Nephron (organoid): Measurements from ENCODE around the gene LGALS9B.
"Not testable (repeated sequence)": the region's sequence is repeated elsewhere in the genome, so short reads cannot be mapped to it uniquely, and the experiment has no call there.

ENCODE experiments used
- H3K27ac Mint-ChIP-seq, 3 experiments: 2 replicates each; pipeline ENCODE4 v1.8.0; 2020; ENCODE audit warnings: mixed read lengths in 3 of 3, mild to moderate bottlenecking in 2 of 3, moderate library complexity in 1 of 3
- H3K27me3 Mint-ChIP-seq: 2 replicates; pipeline ENCODE4 v1.8.0; 2021; ENCODE audit warnings: low read depth, mild to moderate bottlenecking, moderate library complexity, mixed read lengths
- H3K36me3 Mint-ChIP-seq: 2 replicates; pipeline ENCODE4 v1.8.0; 2020; ENCODE audit warnings: low read depth, mixed read lengths
- H3K4me1 Mint-ChIP-seq: 2 replicates; pipeline ENCODE4 v1.8.0; 2020; ENCODE audit warnings: mixed read lengths
- H3K4me3 Mint-ChIP-seq, 3 experiments: 2 replicates each; pipeline ENCODE4 v1.8.0; 2020; ENCODE audit warnings: mild to moderate bottlenecking in 3 of 3, mixed read lengths in 3 of 3, moderate library complexity in 2 of 3
- H3K9me3 Mint-ChIP-seq: 2 replicates; pipeline ENCODE4 v1.8.0; 2020; ENCODE audit warnings: mixed read lengths
- TF ChIP-seq, protein P1 (sequence below), 3 experiments: fragments of 200-600 bp; sonication (generic); IDR thresholded peaks; one replicate each; pipeline ENCODE4 v1.5.0; 2021; ENCODE audit warnings: antibody characterized with exemption in 3 of 3; ENCODE audit not compliant: unreplicated experiment in 3 of 3

LGALS9B gene

DNA sequence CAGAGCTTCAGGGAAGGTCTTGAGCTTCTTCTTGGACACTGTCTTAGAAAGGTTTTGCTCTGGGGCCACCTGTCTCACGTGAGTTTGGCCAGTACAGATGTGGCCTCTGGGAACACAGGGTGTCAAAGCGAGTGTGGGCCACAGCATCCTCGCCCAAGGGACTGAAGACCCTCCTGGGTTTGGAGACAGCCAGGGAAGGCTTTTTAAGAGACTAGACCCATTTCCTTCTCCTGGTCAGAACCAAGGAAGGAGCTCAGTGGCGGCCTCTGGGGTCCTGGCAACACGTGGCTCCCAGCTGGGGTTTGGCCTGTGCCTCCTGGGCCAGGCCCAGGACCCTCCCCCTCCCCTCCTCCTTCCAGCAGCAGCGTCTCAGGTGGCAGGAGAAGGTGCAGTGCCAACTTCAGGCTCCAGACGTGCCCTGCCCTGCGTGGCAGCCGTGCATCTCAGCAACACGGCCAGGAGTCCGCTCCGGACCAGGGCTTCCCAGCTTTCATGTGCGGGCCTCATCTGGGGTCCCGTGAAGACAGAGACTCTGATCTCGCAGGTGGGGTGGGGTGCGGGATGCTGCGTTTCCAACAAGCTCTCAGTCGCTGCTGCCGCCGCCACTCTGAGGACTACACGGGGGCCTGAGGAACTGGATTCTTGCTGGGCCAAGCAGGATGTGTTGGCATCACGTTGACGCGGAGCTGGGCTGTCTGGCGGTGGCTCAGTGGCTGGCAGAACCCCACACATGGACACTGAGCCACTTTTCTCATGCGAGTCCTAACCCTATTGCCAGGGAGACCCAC lies 19.6 kb downstream of the LGALS9B start:
- H3K4me3 Mint-ChIP-seq, H3K27me3 Mint-ChIP-seq, H3K9me3 Mint-ChIP-seq, H3K36me3 Mint-ChIP-seq, H3K4me1 Mint-ChIP-seq, H3K27ac Mint-ChIP-seq: not testable (repeated sequence)

GRCh38 chr17:20446895-20447294 lies 20.4 kb downstream of the LGALS9B start:
- not testable (repeated sequence) for H3K4me1 Mint-ChIP-seq, H3K9me3 Mint-ChIP-seq, H3K27ac Mint-ChIP-seq, H3K27me3 Mint-ChIP-seq, H3K36me3 Mint-ChIP-seq, H3K4me3 Mint-ChIP-seq
- TF ChIP-seq, protein P1, sequence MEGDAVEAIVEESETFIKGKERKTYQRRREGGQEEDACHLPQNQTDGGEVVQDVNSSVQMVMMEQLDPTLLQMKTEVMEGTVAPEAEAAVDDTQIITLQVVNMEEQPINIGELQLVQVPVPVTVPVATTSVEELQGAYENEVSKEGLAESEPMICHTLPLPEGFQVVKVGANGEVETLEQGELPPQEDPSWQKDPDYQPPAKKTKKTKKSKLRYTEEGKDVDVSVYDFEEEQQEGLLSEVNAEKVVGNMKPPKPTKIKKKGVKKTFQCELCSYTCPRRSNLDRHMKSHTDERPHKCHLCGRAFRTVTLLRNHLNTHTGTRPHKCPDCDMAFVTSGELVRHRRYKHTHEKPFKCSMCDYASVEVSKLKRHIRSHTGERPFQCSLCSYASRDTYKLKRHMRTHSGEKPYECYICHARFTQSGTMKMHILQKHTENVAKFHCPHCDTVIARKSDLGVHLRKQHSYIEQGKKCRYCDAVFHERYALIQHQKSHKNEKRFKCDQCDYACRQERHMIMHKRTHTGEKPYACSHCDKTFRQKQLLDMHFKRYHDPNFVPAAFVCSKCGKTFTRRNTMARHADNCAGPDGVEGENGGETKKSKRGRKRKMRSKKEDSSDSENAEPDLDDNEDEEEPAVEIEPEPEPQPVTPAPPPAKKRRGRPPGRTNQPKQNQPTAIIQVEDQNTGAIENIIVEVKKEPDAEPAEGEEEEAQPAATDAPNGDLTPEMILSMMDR (IDR thresholded peaks at IDR 0.05; ENCODE audit: unreplicated experiment in 3 of 3), result peak; percentile 32 to 45 (median 33)

DNA sequence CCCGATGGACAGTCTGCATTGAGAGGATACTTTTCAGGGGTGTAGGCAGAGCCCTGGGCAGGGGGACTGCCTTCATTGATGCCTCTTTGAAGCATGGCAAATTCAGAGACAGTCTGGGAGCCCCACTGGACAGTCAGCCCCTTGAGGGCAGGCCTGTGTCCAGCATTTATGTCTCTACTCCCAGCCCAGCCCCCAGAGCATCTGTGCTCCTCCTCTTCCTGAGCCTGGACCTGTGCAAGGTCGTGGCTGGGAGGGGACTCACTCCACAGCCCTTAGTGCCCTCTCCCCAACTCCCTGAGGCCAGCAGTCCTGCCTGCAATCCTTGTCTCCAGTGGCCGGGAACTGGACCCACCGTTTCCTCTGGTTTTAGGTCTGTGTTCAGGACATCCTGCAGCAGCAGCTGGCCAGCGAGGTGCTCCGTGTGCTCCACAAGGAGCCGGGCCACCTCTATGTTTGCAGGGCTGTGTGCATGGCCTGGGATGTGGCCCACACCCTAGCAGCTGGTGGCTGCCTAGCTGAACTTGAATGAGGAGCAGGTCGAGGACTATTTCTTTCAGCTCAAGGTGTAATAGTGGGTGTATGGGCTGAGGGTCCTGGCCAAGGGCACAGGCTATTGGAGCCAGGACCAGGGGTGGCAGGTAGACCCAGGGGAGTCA lies 22.6 kb downstream of the LGALS9B start:
- not testable (repeated sequence) for H3K27ac Mint-ChIP-seq, H3K9me3 Mint-ChIP-seq, H3K4me1 Mint-ChIP-seq, H3K4me3 Mint-ChIP-seq, H3K36me3 Mint-ChIP-seq, H3K27me3 Mint-ChIP-seq

GRCh38 chr17:20444173-20444572 lies 23.2 kb downstream of the LGALS9B start:
- H3K9me3 Mint-ChIP-seq, H3K36me3 Mint-ChIP-seq, H3K4me3 Mint-ChIP-seq, H3K27me3 Mint-ChIP-seq, H3K27ac Mint-ChIP-seq, H3K4me1 Mint-ChIP-seq: not testable (repeated sequence)

DNA sequence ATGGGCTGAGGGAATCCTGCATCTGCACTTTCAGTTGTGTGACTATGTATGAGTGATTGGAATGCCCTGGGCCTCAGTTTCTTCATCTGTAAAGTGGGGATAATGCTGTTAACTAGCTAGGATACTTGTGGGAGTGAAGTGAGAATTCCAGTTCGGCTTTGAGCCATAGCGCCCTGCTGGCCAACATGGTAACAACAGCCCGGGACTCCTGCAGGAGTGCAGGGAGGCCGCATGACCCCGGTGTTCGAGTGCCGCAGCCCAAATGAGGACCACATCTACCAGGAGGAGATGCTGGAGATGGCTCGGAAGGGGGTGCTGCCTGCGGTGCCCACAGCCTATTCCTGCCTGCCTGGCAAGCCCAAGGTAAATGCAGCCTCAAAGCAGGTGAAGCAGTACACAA lies 23.7 kb downstream of the LGALS9B start:
- H3K27ac Mint-ChIP-seq, H3K27me3 Mint-ChIP-seq, H3K9me3 Mint-ChIP-seq, H3K4me1 Mint-ChIP-seq, H3K36me3 Mint-ChIP-seq, H3K4me3 Mint-ChIP-seq: not testable (repeated sequence)

DNA sequence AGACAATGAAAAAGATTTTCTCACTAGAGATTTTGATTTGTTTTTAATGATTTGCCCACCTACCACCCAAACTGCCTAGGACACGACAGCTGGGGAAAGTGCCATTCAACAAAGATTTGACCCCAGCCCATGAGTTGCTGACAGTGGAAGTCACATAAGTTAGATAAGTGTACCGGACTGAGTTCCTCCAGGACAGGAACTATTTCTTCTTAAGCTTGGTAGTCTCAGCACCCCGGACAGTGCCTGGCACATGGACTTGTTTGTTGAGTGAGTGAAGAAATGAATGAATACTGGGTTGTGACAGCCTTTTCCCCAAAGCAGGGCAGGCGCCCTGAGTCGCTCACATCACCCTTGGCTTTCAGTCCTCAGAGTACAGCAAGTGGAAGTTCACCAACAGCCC lies 26.7 kb downstream of the LGALS9B start:
- not testable (repeated sequence) for H3K36me3 Mint-ChIP-seq, H3K9me3 Mint-ChIP-seq, H3K27ac Mint-ChIP-seq, H3K4me3 Mint-ChIP-seq, H3K4me1 Mint-ChIP-seq, H3K27me3 Mint-ChIP-seq

GRCh38 chr17:20435166-20435565 lies 32.2 kb downstream of the LGALS9B start:
- H3K4me3 Mint-ChIP-seq, result not testable (repeated sequence)

GRCh38 chr17:20433382-20433781 lies 34.0 kb downstream of the LGALS9B start:
- not testable (repeated sequence) for H3K4me1 Mint-ChIP-seq, H3K27ac Mint-ChIP-seq, H3K36me3 Mint-ChIP-seq, H3K27me3 Mint-ChIP-seq, H3K4me3 Mint-ChIP-seq, H3K9me3 Mint-ChIP-seq

More at GRCh38 chr17:20435166-20435565, 32.2 kb downstream of the LGALS9B start:
- H3K4me1 Mint-ChIP-seq, H3K36me3 Mint-ChIP-seq, H3K27me3 Mint-ChIP-seq, H3K9me3 Mint-ChIP-seq, H3K27ac Mint-ChIP-seq: not testable (repeated sequence)

GRCh38 chr17:20427264-20427663 lies 40.1 kb downstream of the LGALS9B start:
- H3K4me1 Mint-ChIP-seq, H3K36me3 Mint-ChIP-seq, H3K9me3 Mint-ChIP-seq, H3K27ac Mint-ChIP-seq, H3K27me3 Mint-ChIP-seq, H3K4me3 Mint-ChIP-seq: not testable (repeated sequence)

GRCh38 chr17:20422826-20423225 lies 44.5 kb downstream of the LGALS9B start:
- not testable (repeated sequence) for H3K27ac Mint-ChIP-seq, H3K36me3 Mint-ChIP-seq, H3K4me3 Mint-ChIP-seq, H3K4me1 Mint-ChIP-seq, H3K27me3 Mint-ChIP-seq, H3K9me3 Mint-ChIP-seq

GRCh38 chr17:20418838-20419237 lies 48.5 kb downstream of the LGALS9B start:
- not testable (repeated sequence) for H3K4me1 Mint-ChIP-seq, H3K4me3 Mint-ChIP-seq, H3K9me3 Mint-ChIP-seq, H3K27me3 Mint-ChIP-seq, H3K27ac Mint-ChIP-seq, H3K36me3 Mint-ChIP-seq

DNA sequence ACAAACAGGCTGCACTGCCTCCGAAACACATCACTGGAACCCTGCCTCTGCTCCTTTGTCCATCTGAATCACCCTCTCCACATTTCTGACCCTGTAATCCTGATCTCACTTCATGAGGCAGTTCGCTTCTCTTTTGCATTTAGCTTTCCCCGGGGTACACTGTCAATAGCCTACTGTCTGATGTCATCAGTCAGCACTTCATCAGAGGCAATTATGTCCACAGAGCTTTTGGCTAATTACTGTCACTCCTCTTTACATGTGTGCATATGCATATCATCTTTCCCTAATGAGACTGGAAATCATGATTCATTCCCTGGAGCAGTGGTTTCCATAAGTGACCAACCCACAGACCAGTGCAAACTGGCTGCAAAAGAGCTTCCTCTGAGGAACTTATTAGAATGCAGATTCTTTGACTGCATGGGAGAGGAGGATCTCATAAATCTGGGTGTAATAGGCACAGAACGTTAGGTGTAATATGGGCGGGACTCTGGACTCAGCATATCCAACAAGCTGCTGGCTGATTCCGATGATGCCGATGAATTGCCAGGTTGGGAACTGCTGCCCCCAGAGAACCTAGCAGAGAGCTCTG lies 49.8 kb downstream of the LGALS9B start:
- H3K9me3 Mint-ChIP-seq, H3K27me3 Mint-ChIP-seq, H3K4me1 Mint-ChIP-seq, H3K27ac Mint-ChIP-seq, H3K36me3 Mint-ChIP-seq, H3K4me3 Mint-ChIP-seq: not testable (repeated sequence)

- peak overlapping the region in 1 of 3 experiments; percentile 40 for H3K27ac Mint-ChIP-seq
- not testable (repeated sequence) for H3K4me3 Mint-ChIP-seq, H3K36me3 Mint-ChIP-seq, H3K9me3 Mint-ChIP-seq, H3K27me3 Mint-ChIP-seq, H3K4me1 Mint-ChIP-seq
Observed at GRCh38 chr17:20416381-20416911, 50.9 kb downstream of the LGALS9B start.

- not testable (repeated sequence) for H3K4me3 Mint-ChIP-seq, H3K27me3 Mint-ChIP-seq, H3K4me1 Mint-ChIP-seq, H3K27ac Mint-ChIP-seq, H3K36me3 Mint-ChIP-seq, H3K9me3 Mint-ChIP-seq
Observed at GRCh38 chr17:20415479-20415878, 51.9 kb downstream of the LGALS9B start.
